CD4-positive, CD25-positive, alpha-beta regulatory T cell (primary cell): ENCODE results near the gene KCNQ1. TPM values are rescaled to one million over a fixed set of nuclear protein-coding genes. Genes with fewer than 3 reads are reported as not detected.

Source experiments
- ATAC-seq, 2 donors: fragments of 150-1000 bp; cut with Tn5 transposase; one replicate each; pipeline ENCODE4 v1.10.0; 2021; ENCODE audit warnings: low read depth in 2 of 2, moderate number of reproducible peaks in 2 of 2, moderate library complexity in 1 of 2
- DNase-seq, 3 donors: peaks; one replicate each; pipeline versions ENCODE4 v3.0.0 to v3.0.0-alpha.2; 2012 to 2022; ENCODE audit warnings: mixed read lengths in 1 of 3
- H3K27ac ChIP-seq: one replicate; pipeline ENCODE4 v1.7.0; 2013; ENCODE audit warnings: mild to moderate bottlenecking, low read length; ENCODE audit not compliant: insufficient read depth, poor library complexity, severe bottlenecking
- H3K27me3 ChIP-seq: one replicate; pipeline ENCODE4 v1.7.0; 2013; ENCODE audit warnings: low read length; ENCODE audit not compliant: control insufficient read depth, insufficient read depth
- H3K36me3 ChIP-seq: one replicate; pipeline ENCODE4 v1.7.0; 2013; ENCODE audit warnings: mild to moderate bottlenecking, low read length, moderate library complexity; ENCODE audit not compliant: control insufficient read depth, insufficient read depth
- H3K4me1 ChIP-seq: 2 replicates; pipeline ENCODE4 v1.7.0; 2013; ENCODE audit warnings: mild to moderate bottlenecking, low read length; ENCODE audit not compliant: insufficient read depth, control insufficient read depth, poor library complexity, severe bottlenecking
- H3K4me3 ChIP-seq: one replicate; pipeline ENCODE4 v1.7.0; 2013; ENCODE audit warnings: low read depth, mild to moderate bottlenecking, low read length, moderate library complexity
- H3K9me3 ChIP-seq, 2 experiments: 1 replicate in 1 of 2; 2 replicates in 1 of 2; pipeline ENCODE4 v1.7.0; 2013; ENCODE audit warnings: low read length in 2 of 2, mild to moderate bottlenecking in 1 of 2, moderate library complexity in 1 of 2; ENCODE audit not compliant: control insufficient read depth in 2 of 2
- H3K27ac Mint-ChIP-seq, 3 donors: one replicate each; pipeline ENCODE4 v1.8.0; 2020 to 2022; ENCODE audit warnings: mild to moderate bottlenecking in 3 of 3, mixed read lengths in 3 of 3, moderate library complexity in 2 of 3
- H3K27me3 Mint-ChIP-seq: one replicate; pipeline ENCODE4 v1.8.0; 2022; ENCODE audit warnings: mild to moderate bottlenecking, mixed read lengths
- H3K36me3 Mint-ChIP-seq: one replicate; pipeline ENCODE4 v1.8.0; 2020; ENCODE audit warnings: mixed read lengths
- H3K4me1 Mint-ChIP-seq, 4 donors: one replicate each; pipeline ENCODE4 v1.8.0; 2020 to 2022; ENCODE audit warnings: mixed read lengths in 4 of 4, mild to moderate bottlenecking in 1 of 4
- H3K4me3 Mint-ChIP-seq, 4 donors: one replicate each; pipeline ENCODE4 v1.8.0; 2020 to 2022; ENCODE audit warnings: mild to moderate bottlenecking in 4 of 4, mixed read lengths in 4 of 4, moderate library complexity in 3 of 4
- H3K9me3 Mint-ChIP-seq, 7 donors: one replicate each; pipeline ENCODE4 v1.8.0; 2020 to 2022; ENCODE audit warnings: mixed read lengths in 7 of 7, mild to moderate bottlenecking in 3 of 7, moderate library complexity in 2 of 7
- polyA plus RNA-seq, 4 donors: library from polyadenylated mRNA; unstranded; fragments of 300-500 nt; fragmentation: Illumina TruSeq; gene quantifications; one replicate each; pipeline ENCODE4 v1.2.3, GENCODE V29; 2021
- total RNA-seq: library from RNA; stranded (reverse); gene quantifications from one replicate; pipeline ENCODE4 v1.2.3, GENCODE V29; 2022

Gene KCNQ1
- total and polyA plus RNA-seq, 5 donors from 2014 or later, result 5.5 to 13.4 (median 6.8) TPM

- Histone ChIP-seq H3K4me1 (no peaks in the 10 kb centered on the region), H3K27me3 (no peaks in the 10 kb centered on the region), H3K27ac (no peak overlapping the region), H3K36me3 (no peaks in the 10 kb centered on the region), H3K9me3 (no peaks in the 10 kb centered on the region), H3K4me3 (no peak overlapping the region)
- Mint-ChIP-seq H3K36me3 (no peaks in the 10 kb centered on the region), H3K9me3 (peaks cover 0 to 2% (median 0%) of the 10 kb centered on the region in 7 donors), H3K4me1 (peaks cover 0 to 5% (median under 1%) of the 10 kb centered on the region in 4 donors), H3K27me3 (peaks cover 11% of the 10 kb centered on the region), H3K4me3 (no peak overlapping the region), H3K27ac (no peak overlapping the region)
- ATAC-seq, result no peak
- no peak for DNase-seq
Observed at GRCh38 chr11:2436521-2437031, 8.2 kb upstream of the KCNQ1 start.

- Histone ChIP-seq H3K27me3 (no peaks in the 10 kb centered on the region), H3K4me1 (peaks cover 5% of the 10 kb centered on the region), H3K36me3 (no peaks in the 10 kb centered on the region), H3K4me3 (no peak overlapping the region), H3K27ac (no peak overlapping the region), H3K9me3 (no peaks in the 10 kb centered on the region)
- Mint-ChIP-seq H3K27ac (no peak overlapping the region), H3K4me1 (peaks cover 3 to 8% (median 7%) of the 10 kb centered on the region in 4 donors), H3K9me3 (peaks cover 0 to 2% (median 0%) of the 10 kb centered on the region in 7 donors), H3K4me3 (no peak overlapping the region), H3K27me3 (peaks cover 11% of the 10 kb centered on the region), H3K36me3 (no peaks in the 10 kb centered on the region)
- DNase-seq, result no peak
- no peak for ATAC-seq
Observed at GRCh38 chr11:2437516-2437915, 7.3 kb upstream of the KCNQ1 start.

- H3K27me3 ChIP-seq, result no peaks in the 10 kb centered on the region
- H3K9me3 ChIP-seq, result no peaks in the 10 kb centered on the region
- H3K36me3 ChIP-seq, result no peaks in the 10 kb centered on the region
- H3K36me3 Mint-ChIP-seq, result no peaks in the 10 kb centered on the region
- no peak overlapping the region for H3K27ac ChIP-seq
- H3K27me3 Mint-ChIP-seq, result peaks cover 11% of the 10 kb centered on the region
- peaks cover 0 to 2% (median 0%) of the 10 kb centered on the region in 7 donors for H3K9me3 Mint-ChIP-seq
- no peak for DNase-seq
- ATAC-seq, result no peak
- H3K4me3 Mint-ChIP-seq, result peak overlapping the region in 1 of 4 donors; percentile 75
- H3K4me1 Mint-ChIP-seq, result peaks cover 11 to 20% (median 15%) of the 10 kb centered on the region in 4 donors
- H3K4me3 ChIP-seq, result no peak overlapping the region
- peaks cover 22% of the 10 kb centered on the region for H3K4me1 ChIP-seq
- H3K27ac Mint-ChIP-seq, result peak overlapping the region in 1 of 3 donors; percentile 86
Observed at GRCh38 chr11:2439820-2440219, 5.0 kb upstream of the KCNQ1 start.

GRCh38 chr11:2440646-2441045 is 4.2 kb upstream of the KCNQ1 start:
- DNase-seq, result no peak
- Histone ChIP-seq H3K36me3 (no peaks in the 10 kb centered on the region), H3K9me3 (no peaks in the 10 kb centered on the region), H3K27ac (no peak overlapping the region), H3K4me1 (peaks cover 26% of the 10 kb centered on the region), H3K27me3 (no peaks in the 10 kb centered on the region), H3K4me3 (no peak overlapping the region)
- H3K27ac Mint-ChIP-seq, result no peak overlapping the region
- no peak overlapping the region for H3K4me3 Mint-ChIP-seq
- peaks cover 0 to 2% (median 0%) of the 10 kb centered on the region in 7 donors for H3K9me3 Mint-ChIP-seq
- peaks cover 11% of the 10 kb centered on the region for H3K27me3 Mint-ChIP-seq
- peaks cover 11 to 25% (median 15%) of the 10 kb centered on the region in 4 donors for H3K4me1 Mint-ChIP-seq
- ATAC-seq, result no peak
- H3K36me3 Mint-ChIP-seq, result no peaks in the 10 kb centered on the region

- DNase-seq (no peak), ATAC-seq (no peak)
- Mint-ChIP-seq H3K36me3 (no peaks in the 10 kb centered on the region), H3K27me3 (peaks cover 11% of the 10 kb centered on the region), H3K4me1 (peaks cover 11 to 29% (median 15%) of the 10 kb centered on the region in 4 donors), H3K27ac (peak overlapping the region in 1 of 3 donors; percentile 36), H3K4me3 (no peak overlapping the region), H3K9me3 (peaks cover 0 to 2% (median 0%) of the 10 kb centered on the region in 7 donors)
- no peaks in the 10 kb centered on the region for H3K36me3 ChIP-seq
- no peaks in the 10 kb centered on the region for H3K27me3 ChIP-seq
- H3K4me3 ChIP-seq, result no peak overlapping the region
- no peak overlapping the region for H3K27ac ChIP-seq
- peaks cover 30% of the 10 kb centered on the region for H3K4me1 ChIP-seq
- no peaks in the 10 kb centered on the region for H3K9me3 ChIP-seq
Observed at GRCh38 chr11:2441171-2441570, 3.6 kb upstream of the KCNQ1 start.

GRCh38 chr11:2442589-2442988 is 2.2 kb upstream of the KCNQ1 start:
- peak in 2 of 3 donors; percentile 33 to 75 for DNase-seq
- Mint-ChIP-seq H3K27ac (peak overlapping the region in 2 of 3 donors; percentile 12 to 60), H3K9me3 (peaks cover 0 to 2% (median 0%) of the 10 kb centered on the region in 7 donors), H3K36me3 (no peaks in the 10 kb centered on the region), H3K4me1 (peaks cover 11 to 40% (median 24%) of the 10 kb centered on the region in 4 donors), H3K27me3 (peaks cover 11% of the 10 kb centered on the region), H3K4me3 (peak overlapping the region in 2 of 4 donors; percentile 63 to 85)
- H3K36me3 ChIP-seq, result no peaks in the 10 kb centered on the region
- H3K27me3 ChIP-seq, result no peaks in the 10 kb centered on the region
- ATAC-seq, result peak; percentile 32 to 44
- H3K9me3 ChIP-seq, result no peaks in the 10 kb centered on the region
- H3K27ac ChIP-seq, result no peak overlapping the region
- no peak overlapping the region for H3K4me3 ChIP-seq
- peaks cover 44% of the 10 kb centered on the region for H3K4me1 ChIP-seq

GRCh38 chr11:2443406-2443805 is 1.4 kb upstream of the KCNQ1 start:
- H3K4me1 Mint-ChIP-seq, result peaks cover 11 to 46% (median 25%) of the 10 kb centered on the region in 4 donors
- no peaks in the 10 kb centered on the region for H3K27me3 ChIP-seq
- H3K27ac Mint-ChIP-seq, result peak overlapping the region in 2 of 3 donors; percentile 72 to 85
- no peaks in the 10 kb centered on the region for H3K36me3 ChIP-seq
- peak overlapping the region; percentile 23 for H3K27ac ChIP-seq
- peaks cover 52% of the 10 kb centered on the region for H3K4me1 ChIP-seq
- DNase-seq, result no peak
- no peaks in the 10 kb centered on the region for H3K9me3 Mint-ChIP-seq
- H3K9me3 ChIP-seq, result no peaks in the 10 kb centered on the region
- ATAC-seq, result no peak
- H3K4me3 ChIP-seq, result no peak overlapping the region
- peaks cover 7% of the 10 kb centered on the region for H3K27me3 Mint-ChIP-seq
- H3K4me3 Mint-ChIP-seq, result peak overlapping the region; percentile 63 to 85 (median 76)
- H3K36me3 Mint-ChIP-seq, result no peaks in the 10 kb centered on the region
